HG02885 (cell line): Measurements from ENCODE around the gene PTPRU.
"Not testable (repeated sequence)": the region's sequence is repeated elsewhere in the genome, so short reads cannot be mapped to it uniquely, and the experiment has no call there.

ENCODE experiments used
- ATAC-seq: cut with Tn5 transposase; IDR thresholded peaks from one replicate; pipeline ENCODE4 v1.9.1; 2021; ENCODE audit warnings: mild to moderate bottlenecking; ENCODE audit not compliant: unreplicated experiment, poor library complexity

The PTPRU gene

DNA sequence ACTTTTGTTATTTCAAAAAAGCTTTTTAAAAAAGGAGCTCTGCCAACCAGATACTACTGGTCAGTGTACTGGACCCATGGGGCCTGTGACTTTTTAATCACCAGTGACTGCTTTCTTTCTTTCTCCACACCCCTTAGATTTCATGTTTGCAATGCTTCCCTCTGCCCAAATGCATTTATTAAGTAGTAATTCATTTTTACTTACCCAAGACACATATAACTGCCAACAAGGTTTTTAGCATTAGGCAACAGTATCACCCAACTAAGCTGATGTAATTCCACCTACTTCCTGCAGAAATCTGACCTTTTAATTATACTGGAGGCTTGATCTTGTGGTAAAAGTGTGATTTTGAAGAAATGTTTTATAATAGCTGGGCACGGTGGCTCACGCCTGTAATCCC, 18.1 kb upstream of the PTPRU start:
- ATAC-seq: no peak

DNA sequence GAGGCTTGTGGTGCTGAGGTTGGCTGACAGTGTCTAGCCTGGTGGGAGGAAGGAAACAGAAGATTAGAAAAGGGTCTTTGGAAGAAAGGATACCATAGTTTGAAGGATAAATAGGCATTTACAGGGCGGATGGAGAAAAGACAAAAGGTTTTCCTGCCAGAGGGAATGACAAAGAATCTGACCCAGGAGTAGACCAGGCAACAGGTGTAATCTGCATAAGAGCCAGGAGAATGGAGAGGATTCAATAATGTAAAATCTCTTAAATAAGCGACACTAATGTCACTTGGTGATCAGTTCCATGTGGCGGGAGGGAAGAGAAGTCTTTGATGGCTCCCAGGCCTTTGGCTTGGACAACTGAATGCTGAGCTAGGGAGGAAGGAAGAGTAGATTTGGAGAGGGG, 15.0 kb upstream of the PTPRU start:
- ATAC-seq: no peak

DNA sequence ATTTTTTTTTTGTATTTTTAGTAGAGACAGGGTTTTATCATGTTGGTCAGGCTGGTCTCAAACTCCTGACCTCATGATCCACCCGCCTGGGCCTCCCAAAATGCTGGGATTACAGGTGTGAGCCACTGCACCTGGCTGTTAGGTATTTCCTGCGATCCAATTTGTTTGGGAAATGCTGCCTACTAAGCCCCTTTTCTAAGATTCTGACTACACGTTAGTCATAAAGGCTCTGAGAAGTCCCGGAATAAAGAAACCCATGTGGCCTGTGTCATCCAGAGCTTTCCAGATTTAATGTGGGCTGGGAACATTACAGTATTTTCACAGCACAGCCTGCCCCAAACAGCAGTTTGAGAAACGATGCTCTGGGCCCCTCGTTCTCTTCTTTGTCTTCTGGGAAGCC, 14.1 kb upstream of the PTPRU start:
- ATAC-seq: not testable (repeated sequence)

DNA sequence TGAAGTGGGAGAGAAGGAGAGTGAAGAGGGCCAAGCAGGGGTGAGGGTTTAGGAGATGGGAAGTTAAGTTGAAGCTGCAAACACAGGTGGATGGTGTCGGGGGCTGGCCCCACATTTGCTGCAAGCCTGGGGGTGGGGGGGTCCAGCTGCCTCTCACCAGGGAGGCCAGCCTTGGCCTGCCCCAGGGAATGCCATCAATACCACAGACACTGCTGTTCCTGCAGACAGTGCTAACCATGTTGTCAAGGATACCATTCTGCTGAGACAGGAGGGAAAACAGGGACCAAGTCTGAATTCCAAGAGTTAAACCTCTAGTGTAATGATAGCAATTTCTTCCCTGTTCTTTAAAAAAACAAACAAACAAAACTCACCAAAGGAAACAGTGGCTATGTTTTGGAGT, 13.6 kb upstream of the PTPRU start:
- ATAC-seq: no peak

- ATAC-seq: no peak
Observed at GRCh38 chr1:29223521-29223920, 12.8 kb upstream of the PTPRU start.

DNA sequence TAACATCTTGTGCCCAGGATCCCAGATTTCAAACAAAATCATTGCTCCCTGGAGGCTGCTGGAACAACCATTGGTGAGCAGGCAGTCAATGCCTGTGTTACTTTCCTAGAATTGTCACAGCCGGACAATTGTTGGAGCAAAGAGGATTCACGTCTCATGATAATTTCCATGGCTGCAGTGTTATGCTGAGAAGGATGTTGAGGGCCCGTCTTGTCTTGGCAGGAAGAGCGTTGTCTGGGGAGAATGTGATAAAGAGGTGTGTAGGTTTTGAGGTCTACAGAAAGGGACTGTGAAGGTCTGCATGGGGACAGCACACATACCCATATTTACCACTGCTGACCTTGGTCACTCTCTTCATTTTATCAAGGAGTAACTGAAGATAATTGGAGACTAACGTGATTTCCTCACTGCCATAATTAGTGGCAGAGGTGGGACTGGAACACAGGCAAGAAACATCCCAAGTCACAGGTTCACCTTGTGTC, 11.9 kb upstream of the PTPRU start:
- ATAC-seq: no peak

GRCh38 chr1:29225361-29225760, 11.0 kb upstream of the PTPRU start:
- no peak for ATAC-seq

GRCh38 chr1:29227511-29227910, 8.8 kb upstream of the PTPRU start:
- no peak for ATAC-seq

DNA sequence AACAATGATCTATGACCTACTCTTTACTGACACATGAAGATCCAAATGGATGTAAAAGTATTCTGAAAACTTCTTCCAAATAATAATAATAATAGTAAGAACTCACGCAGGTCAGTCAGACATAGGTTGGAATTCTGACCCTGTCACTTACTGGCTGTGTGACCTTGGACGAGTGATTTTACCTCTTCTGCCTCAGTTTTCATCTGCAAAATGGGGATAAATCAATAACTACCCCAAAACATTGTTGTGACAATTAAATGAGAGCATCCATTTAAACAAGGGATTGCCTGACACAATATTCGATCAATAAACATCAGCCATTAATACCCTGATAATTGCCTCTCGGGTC, 6.1 kb upstream of the PTPRU start:
- ATAC-seq: no peak

DNA sequence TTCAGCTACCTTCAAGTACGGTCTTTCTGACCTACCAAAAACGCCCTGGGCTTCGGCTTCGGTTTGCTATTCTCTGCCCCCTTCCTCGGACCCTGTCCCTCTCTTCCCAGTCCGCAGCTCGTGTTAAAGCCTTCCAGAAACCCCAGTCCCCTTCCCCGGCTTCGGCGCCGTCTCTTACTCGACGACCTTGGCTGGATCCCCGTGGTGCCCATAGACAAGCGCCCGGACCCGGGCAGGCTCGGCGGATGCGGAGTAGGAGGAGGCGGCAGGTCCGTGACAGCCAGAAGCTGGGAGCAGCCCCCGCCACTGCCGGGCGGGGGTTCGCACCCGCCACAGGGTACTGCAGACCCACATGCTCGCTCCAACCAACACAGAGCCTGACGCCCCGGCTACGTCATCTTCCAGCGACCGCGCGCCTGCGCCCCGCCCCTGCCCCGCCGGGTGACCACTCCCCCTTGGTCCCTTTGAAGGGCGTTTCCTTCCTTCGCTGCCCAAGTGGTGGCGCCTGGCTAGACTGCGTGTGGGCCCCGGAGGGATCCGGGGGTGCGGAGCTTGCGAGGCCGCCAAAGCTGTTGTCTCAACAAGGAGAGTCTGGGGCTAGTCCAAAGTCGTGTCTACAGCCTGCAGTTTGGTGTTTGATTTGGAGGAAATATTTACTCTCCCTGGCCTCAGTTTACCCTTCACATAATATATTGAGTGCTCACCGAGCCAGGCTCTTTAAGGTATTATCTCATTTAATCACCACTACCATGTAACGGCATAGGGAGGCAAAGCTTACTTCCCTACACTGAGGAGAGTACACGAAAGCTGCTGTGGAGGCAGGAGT, 5.6 kb upstream of the PTPRU start, which contains the start of gene MECR:
TSS of gene MECR (minus strand) at position 382 of the 826 bp plus-strand sequence. CDS start at position 354, 28 bp downstream.
- peak; percentile 98 for ATAC-seq

- ATAC-seq: no peak
Observed at GRCh38 chr1:29232387-29232786, 3.9 kb upstream of the PTPRU start.

DNA sequence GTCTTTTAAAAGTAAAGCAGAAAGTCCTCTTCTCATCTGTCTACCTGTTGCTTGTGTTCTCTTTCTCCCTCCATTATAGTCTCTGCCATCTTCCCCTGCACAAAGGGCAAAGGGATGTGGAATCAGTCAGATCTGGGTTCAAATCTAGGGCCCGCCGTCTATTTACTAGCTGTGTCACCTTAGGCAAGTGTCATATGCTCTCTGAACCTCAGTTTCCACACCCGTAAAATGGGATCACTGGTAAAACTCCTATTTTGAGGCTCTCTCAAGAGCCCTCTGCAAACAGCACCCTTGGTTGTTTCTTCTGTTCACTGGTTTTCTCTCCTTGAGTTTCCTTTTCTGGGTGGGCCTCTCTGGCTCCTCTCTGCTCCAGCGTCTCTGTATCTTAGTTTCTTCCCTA, 2.6 kb upstream of the PTPRU start:
- no peak for ATAC-seq

DNA sequence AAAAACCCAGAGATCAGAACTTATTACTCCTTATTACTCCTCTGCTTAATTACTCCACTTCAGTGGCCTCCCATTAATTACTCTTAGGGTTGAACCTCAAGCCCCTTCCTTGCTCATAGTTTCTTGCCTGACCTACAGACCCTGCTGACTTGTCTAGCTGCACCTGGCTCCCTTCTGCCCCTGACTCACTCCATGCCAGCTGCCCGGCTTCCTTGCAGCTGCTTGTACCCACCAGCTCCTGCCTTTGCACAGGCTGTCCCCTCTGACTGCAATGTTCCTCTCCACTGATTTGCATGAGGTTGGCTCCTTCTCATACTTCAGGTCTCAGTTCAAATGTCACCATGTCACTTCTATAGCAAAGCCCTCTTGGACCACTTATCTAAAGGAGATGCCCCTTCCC, 1.9 kb upstream of the PTPRU start:
- no peak for ATAC-seq

DNA sequence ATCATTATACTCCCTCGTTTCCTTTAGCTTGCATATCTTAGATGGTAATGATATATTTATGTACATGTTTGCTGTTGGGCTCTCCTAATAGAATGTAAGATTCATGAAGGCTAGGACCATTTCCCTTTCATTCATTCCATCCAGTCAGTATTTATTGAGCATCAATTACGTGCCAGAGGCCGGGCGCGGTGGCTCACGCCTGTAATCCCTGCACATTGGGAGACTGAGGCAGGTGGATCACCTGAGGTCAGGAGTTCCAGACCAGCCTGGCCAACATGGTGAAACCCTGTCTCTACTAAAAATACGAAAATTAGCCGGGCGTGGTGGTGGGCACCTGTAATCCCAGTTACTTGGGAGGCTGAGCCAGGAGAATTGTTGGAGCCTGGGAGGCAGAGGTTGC, 1.4 kb upstream of the PTPRU start:
- ATAC-seq: not testable (repeated sequence)

DNA sequence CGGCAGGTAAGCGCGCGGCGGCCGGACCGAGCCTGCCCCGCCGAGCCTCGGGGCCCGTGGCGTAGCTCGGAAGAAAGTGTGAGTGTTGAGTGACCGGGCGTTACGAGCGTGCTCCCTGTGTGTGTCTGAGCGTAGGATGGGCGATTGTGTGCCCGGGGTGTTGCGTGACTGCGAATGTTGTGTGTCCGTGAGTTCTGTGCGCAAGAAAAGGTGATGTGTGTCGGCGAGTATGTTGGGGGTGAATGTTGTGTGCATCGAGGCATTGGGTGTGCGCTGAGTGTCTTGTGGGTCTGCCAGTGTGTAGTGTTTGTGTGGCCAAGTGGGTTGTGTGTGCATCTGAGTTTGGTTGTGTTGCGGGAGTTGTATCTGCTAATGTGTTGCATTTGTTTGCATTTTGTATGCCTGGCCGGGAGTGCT, 398 bp downstream of the PTPRU start:
- no peak for ATAC-seq

- ATAC-seq: no peak
Observed at GRCh38 chr1:29237129-29237821, 953 bp downstream of the PTPRU start.

GRCh38 chr1:29237852-29238619, 1.7 kb downstream of the PTPRU start:
- ATAC-seq: no peak

DNA sequence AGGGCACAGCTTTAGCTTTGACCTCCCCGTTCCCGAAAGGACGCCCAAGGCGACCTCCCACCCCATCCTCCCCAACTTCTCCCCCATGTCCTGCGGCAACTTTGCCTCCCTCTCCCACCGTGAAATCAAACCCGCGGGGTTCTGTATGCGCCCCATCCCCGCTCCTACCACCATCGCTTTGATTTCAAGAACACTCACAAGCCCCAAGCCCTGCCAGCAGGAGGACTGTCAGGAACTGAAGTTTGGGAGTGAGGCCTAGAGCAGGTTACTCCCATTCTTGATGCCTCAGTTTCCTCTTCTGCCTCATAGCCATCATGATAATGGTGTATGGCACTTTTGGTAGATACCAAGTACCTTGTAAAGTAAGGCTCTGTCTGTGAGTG, 2.3 kb downstream of the PTPRU start:
- no peak for ATAC-seq

DNA sequence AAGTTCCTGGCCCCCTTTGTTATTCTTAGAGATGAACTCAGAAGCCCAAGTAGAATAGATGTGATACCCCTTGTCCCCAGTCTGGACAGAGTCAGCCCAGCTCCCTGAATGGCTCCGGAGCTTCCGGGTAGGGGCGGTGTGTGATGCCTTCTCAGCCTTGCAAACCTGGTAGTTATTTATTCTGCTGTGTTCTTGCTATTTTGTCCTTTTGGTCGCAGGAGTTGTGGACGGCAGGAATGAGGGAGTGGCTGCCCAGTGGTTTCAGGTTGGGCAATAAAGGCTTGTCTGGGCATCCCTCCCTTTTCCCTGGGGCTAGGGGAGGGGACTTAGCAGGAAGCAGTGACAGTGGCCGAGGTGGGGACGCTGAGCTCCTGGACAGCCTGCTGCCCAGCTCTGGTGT, 2.8 kb downstream of the PTPRU start:
- ATAC-seq: no peak

GRCh38 chr1:29240400-29240837, 4.1 kb downstream of the PTPRU start:
- ATAC-seq: no peak

DNA sequence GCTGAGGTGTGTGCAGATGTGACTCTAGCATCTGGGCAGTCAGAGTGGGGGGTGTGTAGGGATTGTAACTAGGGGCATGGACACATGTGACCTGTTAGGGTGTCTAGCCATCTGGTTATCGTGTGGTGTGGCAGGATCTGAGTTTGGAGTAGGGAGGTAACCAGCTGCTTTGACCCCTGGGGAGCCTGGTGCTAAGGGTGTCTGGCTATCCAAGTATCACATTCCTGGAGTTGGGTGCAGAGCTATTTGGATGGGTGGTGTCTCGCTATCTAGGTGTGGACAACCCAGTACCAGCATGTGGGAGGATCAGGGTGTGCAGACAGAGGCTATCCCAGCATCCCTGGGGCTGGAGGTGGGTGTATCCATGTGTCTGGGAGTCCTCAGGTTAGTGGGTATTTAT, 4.7 kb downstream of the PTPRU start:
- no peak for ATAC-seq
